ENCODE results near the gene HOMER3. TPM values are rescaled to one million over a fixed set of nuclear protein-coding genes. Genes with fewer than 3 reads are reported as not detected.

HOMER3 gene
- total and polyA plus RNA-seq, 4 experiments from 2014 or later, result 2.1 to 2.7 (median 2.5) TPM

- ChIA-PET POLR2A (ENCODE audit: partially characterized antibody) (no interaction called here), CTCF (ENCODE audit: partially characterized antibody) (no interaction called here)
- no peak overlapping the region for H3K27ac Mint-ChIP-seq
- H3K4me3 Mint-ChIP-seq, result no peak overlapping the region
- H3K27me3 Mint-ChIP-seq, result peaks cover 6 to 10% of the 10 kb centered on the region in 2 donors
- no peaks in the 10 kb centered on the region for H3K4me1 ChIP-seq (ENCODE audit: insufficient read depth, low read length)
- DNase-seq, result no peak
- no peak overlapping the region for H3K27ac ChIP-seq (ENCODE audit: low read depth, low read length)
- no peaks in the 10 kb centered on the region for H3K36me3 Mint-ChIP-seq
- H3K4me3 ChIP-seq (ENCODE audit: low read length in 2 of 2), result no peak overlapping the region
- H3K4me1 Mint-ChIP-seq, result peaks cover 0 to 1% (median 0%) of the 10 kb centered on the region in 4 donors
- intact Hi-C loops (cut with micrococcal nuclease), result no loop called here
- H3K9me3 ChIP-seq (ENCODE audit: control insufficient read depth in 1 of 2, low read length in 2 of 2), result no peaks in the 10 kb centered on the region
- H3K9me3 Mint-ChIP-seq, result no peaks in the 10 kb centered on the region
- H3K36me3 ChIP-seq (ENCODE audit: insufficient read depth, low read length), result no peaks in the 10 kb centered on the region
- H3K27me3 ChIP-seq (ENCODE audit: insufficient read depth, low read length), result no peaks in the 10 kb centered on the region
Measured at GRCh38 chr19:18980432-18981020, 39.5 kb upstream of the HOMER3 start.

- H3K4me1 Mint-ChIP-seq, result no peaks in the 10 kb centered on the region
- intact Hi-C loops (cut with micrococcal nuclease), result no loop called here
- H3K36me3 Mint-ChIP-seq, result no peaks in the 10 kb centered on the region
- no peak overlapping the region for H3K27ac ChIP-seq (ENCODE audit: low read depth, low read length)
- no peaks in the 10 kb centered on the region for H3K9me3 ChIP-seq (ENCODE audit: control insufficient read depth in 1 of 2, low read length in 2 of 2)
- ChIA-PET POLR2A (ENCODE audit: partially characterized antibody) (no interaction called here), CTCF (ENCODE audit: partially characterized antibody) (no interaction called here)
- no peaks in the 10 kb centered on the region for H3K9me3 Mint-ChIP-seq
- no peak overlapping the region for H3K4me3 ChIP-seq (ENCODE audit: low read length in 2 of 2)
- H3K27me3 ChIP-seq (ENCODE audit: insufficient read depth, low read length), result no peaks in the 10 kb centered on the region
- no peak overlapping the region for H3K4me3 Mint-ChIP-seq
- H3K27ac Mint-ChIP-seq, result no peak overlapping the region
- no peaks in the 10 kb centered on the region for H3K36me3 ChIP-seq (ENCODE audit: insufficient read depth, low read length)
- H3K27me3 Mint-ChIP-seq, result peaks cover 2 to 8% of the 10 kb centered on the region in 2 donors
- no peak for DNase-seq
- no peaks in the 10 kb centered on the region for H3K4me1 ChIP-seq (ENCODE audit: insufficient read depth, low read length)
Measured at GRCh38 chr19:18978616-18979015, 37.6 kb upstream of the HOMER3 start.

GRCh38 chr19:18975869-18976268 lies 34.9 kb upstream of the HOMER3 start:
- CTCF ChIA-PET (ENCODE audit: partially characterized antibody), result interaction anchor here (0.7 kb wide), 1 partner anchor 227 kb away, joined by 3 read pairs; the partner anchor contains the start of gene NR2C2AP
- intact Hi-C loops (cut with micrococcal nuclease), result no loop called here
- Mint-ChIP-seq H3K9me3 (no peaks in the 10 kb centered on the region), H3K27me3 (peaks cover 0 to 8% of the 10 kb centered on the region in 2 donors), H3K4me3 (peak overlapping the region in 1 of 8 donors; percentile 17), H3K27ac (no peak overlapping the region), H3K4me1 (no peaks in the 10 kb centered on the region), H3K36me3 (no peaks in the 10 kb centered on the region)
- Histone ChIP-seq H3K27ac (ENCODE audit: low read depth, low read length) (no peak overlapping the region), H3K27me3 (ENCODE audit: insufficient read depth, low read length) (no peaks in the 10 kb centered on the region), H3K4me3 (ENCODE audit: low read length in 2 of 2) (no peak overlapping the region), H3K36me3 (ENCODE audit: insufficient read depth, low read length) (no peaks in the 10 kb centered on the region), H3K4me1 (ENCODE audit: insufficient read depth, low read length) (no peaks in the 10 kb centered on the region), H3K9me3 (ENCODE audit: control insufficient read depth in 1 of 2, low read length in 2 of 2) (no peaks in the 10 kb centered on the region)
- no peak for DNase-seq
- POLR2A ChIA-PET (ENCODE audit: partially characterized antibody), result no interaction called here

DNA sequence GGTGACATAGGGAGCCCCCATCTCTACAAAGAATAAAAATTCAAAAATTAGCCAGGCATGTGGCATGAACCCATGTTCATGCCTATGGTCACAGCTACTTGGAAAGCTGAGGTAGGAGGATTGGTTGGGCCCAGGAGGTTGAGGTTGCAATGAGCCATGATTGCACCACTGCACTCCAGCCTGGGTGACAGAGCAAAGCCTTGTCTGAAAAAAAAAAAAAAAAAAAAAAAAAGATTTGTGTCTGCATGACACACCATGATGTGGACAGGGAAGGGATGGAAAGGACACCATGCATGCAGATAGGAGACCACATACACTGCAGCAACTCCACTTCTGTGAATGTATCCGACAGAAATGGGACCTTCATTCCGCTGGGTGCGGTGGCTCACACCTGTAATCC lies 34.0 kb upstream of the HOMER3 start:
- Mint-ChIP-seq H3K4me3 (no peak overlapping the region), H3K4me1 (no peaks in the 10 kb centered on the region), H3K27me3 (peaks cover 2 to 8% of the 10 kb centered on the region in 2 donors), H3K27ac (no peak overlapping the region), H3K36me3 (no peaks in the 10 kb centered on the region), H3K9me3 (no peaks in the 10 kb centered on the region)
- Histone ChIP-seq H3K9me3 (ENCODE audit: control insufficient read depth in 1 of 2, low read length in 2 of 2) (no peaks in the 10 kb centered on the region), H3K4me3 (ENCODE audit: low read length in 2 of 2) (no peak overlapping the region), H3K27me3 (ENCODE audit: insufficient read depth, low read length) (no peaks in the 10 kb centered on the region), H3K36me3 (ENCODE audit: insufficient read depth, low read length) (no peaks in the 10 kb centered on the region), H3K4me1 (ENCODE audit: insufficient read depth, low read length) (no peaks in the 10 kb centered on the region), H3K27ac (ENCODE audit: low read depth, low read length) (no peak overlapping the region)
- no peak for DNase-seq
- CTCF ChIA-PET (ENCODE audit: partially characterized antibody), result no interaction called here
- POLR2A ChIA-PET (ENCODE audit: partially characterized antibody), result no interaction called here
- intact Hi-C loops (cut with micrococcal nuclease), result no loop called here

DNA sequence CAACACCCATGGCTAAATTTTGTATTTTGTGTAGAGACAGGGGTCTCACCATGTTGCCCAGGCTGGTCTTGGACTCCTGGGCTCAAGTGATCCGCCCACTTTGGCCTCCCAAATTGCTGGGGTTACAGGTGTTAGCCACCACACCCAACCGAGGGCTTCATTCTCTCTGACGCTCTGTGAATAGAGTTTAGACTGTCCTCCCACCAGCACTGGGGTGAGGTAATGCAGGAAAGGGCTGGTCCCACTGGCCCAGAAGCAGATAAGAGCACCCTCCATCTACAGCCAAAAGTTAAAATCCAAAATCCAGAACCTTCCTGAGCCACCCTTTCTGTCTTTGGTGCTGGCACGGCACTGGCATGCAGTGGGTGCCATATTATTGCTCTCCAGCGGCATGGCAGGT lies 31.8 kb upstream of the HOMER3 start:
- Mint-ChIP-seq H3K27ac (peak overlapping the region in 2 of 7 donors; percentile 23 to 43), H3K4me3 (peak overlapping the region in 1 of 8 donors; percentile 5), H3K4me1 (no peaks in the 10 kb centered on the region), H3K36me3 (no peaks in the 10 kb centered on the region), H3K9me3 (peaks cover 0 to 3% (median 0%) of the 10 kb centered on the region in 8 donors), H3K27me3 (peaks cover 2 to 8% of the 10 kb centered on the region in 2 donors)
- ChIA-PET POLR2A (ENCODE audit: partially characterized antibody) (no interaction called here), CTCF (ENCODE audit: partially characterized antibody) (no interaction called here)
- no peak for DNase-seq
- H3K9me3 ChIP-seq (ENCODE audit: control insufficient read depth in 1 of 2, low read length in 2 of 2), result no peaks in the 10 kb centered on the region
- H3K4me3 ChIP-seq (ENCODE audit: low read length in 2 of 2), result no peak overlapping the region
- no peak overlapping the region for H3K27ac ChIP-seq (ENCODE audit: low read depth, low read length)
- H3K36me3 ChIP-seq (ENCODE audit: insufficient read depth, low read length), result no peaks in the 10 kb centered on the region
- intact Hi-C loops (cut with micrococcal nuclease), result no loop called here
- no peaks in the 10 kb centered on the region for H3K4me1 ChIP-seq (ENCODE audit: insufficient read depth, low read length)
- H3K27me3 ChIP-seq (ENCODE audit: insufficient read depth, low read length), result no peaks in the 10 kb centered on the region

GRCh38 chr19:18972301-18972811 lies 31.3 kb upstream of the HOMER3 start:
- no peaks in the 10 kb centered on the region for H3K36me3 ChIP-seq (ENCODE audit: insufficient read depth, low read length)
- no peak overlapping the region for H3K4me3 Mint-ChIP-seq
- no peaks in the 10 kb centered on the region for H3K27me3 ChIP-seq (ENCODE audit: insufficient read depth, low read length)
- no peaks in the 10 kb centered on the region for H3K36me3 Mint-ChIP-seq
- peaks cover 0 to 3% (median 0%) of the 10 kb centered on the region in 8 donors for H3K9me3 Mint-ChIP-seq
- no peaks in the 10 kb centered on the region for H3K4me1 ChIP-seq (ENCODE audit: insufficient read depth, low read length)
- no peaks in the 10 kb centered on the region for H3K4me1 Mint-ChIP-seq
- no peak overlapping the region for H3K27ac ChIP-seq (ENCODE audit: low read depth, low read length)
- no peak for DNase-seq
- no peak overlapping the region for H3K27ac Mint-ChIP-seq
- CTCF ChIA-PET (ENCODE audit: partially characterized antibody), result no interaction called here
- intact Hi-C loops (cut with micrococcal nuclease), result no loop called here
- peaks cover 2 to 8% of the 10 kb centered on the region in 2 donors for H3K27me3 Mint-ChIP-seq
- POLR2A ChIA-PET (ENCODE audit: partially characterized antibody), result no interaction called here
- H3K9me3 ChIP-seq (ENCODE audit: control insufficient read depth in 1 of 2, low read length in 2 of 2), result no peaks in the 10 kb centered on the region
- no peak overlapping the region for H3K4me3 ChIP-seq (ENCODE audit: low read length in 2 of 2)

DNA sequence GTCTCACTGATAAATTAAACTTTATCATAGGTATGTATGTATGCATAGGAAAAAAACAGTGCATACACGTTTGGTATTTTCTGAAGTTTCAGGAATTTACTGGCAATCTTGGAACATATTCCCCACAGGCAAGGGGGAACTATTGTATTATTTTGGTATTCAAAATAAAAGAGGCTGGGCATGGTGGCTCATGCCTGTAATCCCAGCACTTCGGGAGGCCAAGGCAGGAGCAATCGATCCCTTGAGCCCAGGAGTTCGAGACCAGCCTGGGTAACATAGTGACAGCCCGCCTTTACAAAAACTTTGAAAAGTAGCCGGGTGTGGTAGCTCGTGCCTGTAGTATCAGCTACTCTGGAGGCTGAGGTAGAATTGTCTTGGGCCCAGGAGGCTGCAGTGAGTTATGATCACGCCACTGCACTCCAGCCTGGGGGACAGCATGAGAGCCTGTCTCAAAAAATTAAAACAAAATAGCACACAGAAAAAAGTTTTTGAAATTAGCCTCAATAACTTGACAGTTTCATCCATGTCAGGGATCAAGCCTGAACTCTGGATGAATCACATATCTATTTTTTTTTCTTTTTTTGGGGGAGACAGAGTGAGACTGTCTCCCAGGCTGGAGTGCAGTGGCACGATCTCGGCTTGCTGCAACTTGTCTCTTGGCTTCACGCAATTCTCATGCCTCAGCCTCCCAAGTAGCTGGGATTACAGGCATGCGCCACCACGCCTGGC lies 29.1 kb upstream of the HOMER3 start:
- no peak overlapping the region for H3K4me3 ChIP-seq (ENCODE audit: low read length in 2 of 2)

More for the DNA sequence above, 29.1 kb upstream of the HOMER3 start:
- H3K4me1 Mint-ChIP-seq, result no peaks in the 10 kb centered on the region
- intact Hi-C loops (cut with micrococcal nuclease), result no loop called here
- Histone ChIP-seq H3K9me3 (ENCODE audit: control insufficient read depth in 1 of 2, low read length in 2 of 2) (no peaks in the 10 kb centered on the region), H3K27me3 (ENCODE audit: insufficient read depth, low read length) (no peaks in the 10 kb centered on the region), H3K36me3 (ENCODE audit: insufficient read depth, low read length) (no peaks in the 10 kb centered on the region), H3K27ac (ENCODE audit: low read depth, low read length) (no peak overlapping the region), H3K4me1 (ENCODE audit: insufficient read depth, low read length) (no peaks in the 10 kb centered on the region)
- peaks cover 0 to 3% (median 0%) of the 10 kb centered on the region in 8 donors for H3K9me3 Mint-ChIP-seq
- ChIA-PET POLR2A (ENCODE audit: partially characterized antibody) (no interaction called here), CTCF (ENCODE audit: partially characterized antibody) (no interaction called here)
- no peaks in the 10 kb centered on the region for H3K36me3 Mint-ChIP-seq
- no peak overlapping the region for H3K27ac Mint-ChIP-seq
- DNase-seq, result no peak
- H3K4me3 Mint-ChIP-seq, result no peak overlapping the region
- peaks cover 4 to 12% of the 10 kb centered on the region in 2 donors for H3K27me3 Mint-ChIP-seq
